AG10803 (cell line): ENCODE results near the gene DPH3.

Experiments
- DNase-seq: peaks from one replicate; pipeline ENCODE4 v3.0.0; 2010; ENCODE audit warnings: low read depth
- H3K4me3 ChIP-seq: 2 replicates; pipeline ENCODE4 v1.5.1; 2011; ENCODE audit warnings: mild to moderate bottlenecking, low read length, control low read depth
- CTCF ChIP-seq: conservative IDR thresholded peaks from 2 replicates; pipeline ENCODE4 v1.5.1; 2011; ENCODE audit warnings: mild to moderate bottlenecking, low read length, control low read depth, inconsistent platforms

The DPH3 gene

GRCh38 chr3:16266714-16267113 lies 2.0 kb upstream of the DPH3 start:
- TF ChIP-seq CTCF: no peak
- no peak for DNase-seq
- no peak overlapping the region for H3K4me3 ChIP-seq

GRCh38 chr3:16265455-16265786 lies 678 bp upstream of the DPH3 start:
- no peak for DNase-seq
- H3K4me3 ChIP-seq: peak overlapping the region; percentile 95
- no peak for TF ChIP-seq CTCF

GRCh38 chr3:16264174-16264707 lies 502 bp downstream of the DPH3 start:
- DNase-seq: no peak
- peak overlapping the region; percentile 93 for H3K4me3 ChIP-seq
- TF ChIP-seq CTCF: no peak

- DNase-seq: no peak
- no peak overlapping the region for H3K4me3 ChIP-seq
- no peak for TF ChIP-seq CTCF
These were observed 2.6 kb downstream of the DPH3 start for GRCh38 chr3:16262174-16262573.

GRCh38 chr3:16260046-16260445 lies 4.7 kb downstream of the DPH3 start:
- TF ChIP-seq CTCF: no peak
- H3K4me3 ChIP-seq: no peak overlapping the region
- DNase-seq: no peak

GRCh38 chr3:16258866-16259265 lies 5.9 kb downstream of the DPH3 start:
- DNase-seq: no peak
- no peak overlapping the region for H3K4me3 ChIP-seq
- no peak for TF ChIP-seq CTCF

- DNase-seq: no peak
- no peak for TF ChIP-seq CTCF
- no peak overlapping the region for H3K4me3 ChIP-seq
These were observed 6.6 kb downstream of the DPH3 start for GRCh38 chr3:16258177-16258576.
